Globus pallidus (tissue), 1 donor: ENCODE data around the gene STK17A.
A peak's percentile ranks its signal among the peaks of the same experiment; 100 is the strongest.

Experiments
- DNase-seq: peaks from one replicate; pipeline ENCODE4 v3.0.0-alpha.2; 2015; ENCODE audit warnings: low spot score

Gene STK17A

DNA sequence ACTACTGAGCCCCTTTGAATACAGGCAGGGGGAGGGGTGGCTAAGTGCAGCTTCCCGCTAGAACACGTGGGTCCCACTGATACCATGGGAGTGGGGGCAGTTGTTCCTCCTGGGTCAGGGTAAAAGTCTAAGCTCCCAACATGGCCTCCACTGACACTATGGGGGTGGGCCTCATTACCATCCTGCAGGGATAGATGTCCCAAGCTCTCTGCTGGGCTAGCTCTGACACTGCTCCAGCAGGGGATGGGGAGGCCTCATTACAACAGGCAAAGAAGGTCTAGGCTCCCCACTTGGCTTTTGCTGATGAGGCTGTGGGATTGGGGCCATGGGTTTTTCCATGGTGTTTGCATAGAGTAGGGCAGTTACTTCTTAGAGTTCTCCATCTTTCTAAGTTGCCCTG, 51.5 kb downstream of the STK17A start:
- DNase-seq = no peak

- DNase-seq = no peak
These were observed 53.2 kb downstream of the STK17A start for GRCh38 chr7:43636093-43636492.

- DNase-seq = no peak
These were observed 54.4 kb downstream of the STK17A start for GRCh38 chr7:43637114-43637806.

GRCh38 chr7:43639858-43640491, 57.1 kb downstream of the STK17A start:
- no peak for DNase-seq

GRCh38 chr7:43640679-43641078, 57.8 kb downstream of the STK17A start:
- DNase-seq = no peak

GRCh38 chr7:43642897-43643630, 60.2 kb downstream of the STK17A start:
- no peak for DNase-seq

DNA sequence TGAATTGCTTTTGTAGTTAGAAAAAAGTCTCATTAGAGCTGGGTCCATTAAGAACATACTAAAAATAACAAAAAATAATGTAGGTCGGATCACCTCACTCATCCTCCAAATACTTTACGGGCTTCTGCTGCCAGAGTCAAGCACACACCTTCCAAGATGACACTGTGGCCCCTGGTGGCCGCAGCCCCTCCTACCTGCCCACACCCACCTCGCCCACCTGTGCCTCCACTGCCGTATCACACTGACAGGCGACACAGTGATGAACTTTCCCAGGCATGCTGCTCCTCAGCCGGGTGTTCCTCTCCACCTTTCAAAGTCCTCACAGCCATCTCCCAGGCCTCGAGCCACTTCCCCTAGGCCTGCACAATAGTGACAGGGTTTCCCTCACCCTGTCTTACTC, 60.9 kb downstream of the STK17A start:
- DNase-seq = no peak

GRCh38 chr7:43645699-43646226, 62.9 kb downstream of the STK17A start:
- DNase-seq = no peak

- peak; percentile 57 for DNase-seq
These were observed 63.9 kb downstream of the STK17A start for GRCh38 chr7:43646603-43647338.

DNA sequence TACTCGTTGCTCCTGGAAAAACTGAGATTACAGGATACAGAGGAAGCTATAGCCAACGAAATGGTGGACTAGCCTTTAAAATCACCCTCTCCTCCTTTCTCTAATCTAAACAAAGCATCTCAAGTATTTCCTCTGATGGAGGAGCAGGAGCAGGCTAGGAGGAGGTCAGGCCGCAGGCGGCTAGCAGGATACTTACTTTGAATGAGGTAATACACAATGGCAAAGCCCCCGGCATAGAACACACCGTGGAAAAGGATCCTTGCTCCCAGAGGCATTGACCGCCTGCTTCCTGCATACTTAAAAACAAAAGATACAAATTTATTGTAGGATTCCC, 64.4 kb downstream of the STK17A start:
- DNase-seq = no peak

GRCh38 chr7:43647673-43648472, 65.0 kb downstream of the STK17A start:
- DNase-seq = peak; percentile 80

DNA sequence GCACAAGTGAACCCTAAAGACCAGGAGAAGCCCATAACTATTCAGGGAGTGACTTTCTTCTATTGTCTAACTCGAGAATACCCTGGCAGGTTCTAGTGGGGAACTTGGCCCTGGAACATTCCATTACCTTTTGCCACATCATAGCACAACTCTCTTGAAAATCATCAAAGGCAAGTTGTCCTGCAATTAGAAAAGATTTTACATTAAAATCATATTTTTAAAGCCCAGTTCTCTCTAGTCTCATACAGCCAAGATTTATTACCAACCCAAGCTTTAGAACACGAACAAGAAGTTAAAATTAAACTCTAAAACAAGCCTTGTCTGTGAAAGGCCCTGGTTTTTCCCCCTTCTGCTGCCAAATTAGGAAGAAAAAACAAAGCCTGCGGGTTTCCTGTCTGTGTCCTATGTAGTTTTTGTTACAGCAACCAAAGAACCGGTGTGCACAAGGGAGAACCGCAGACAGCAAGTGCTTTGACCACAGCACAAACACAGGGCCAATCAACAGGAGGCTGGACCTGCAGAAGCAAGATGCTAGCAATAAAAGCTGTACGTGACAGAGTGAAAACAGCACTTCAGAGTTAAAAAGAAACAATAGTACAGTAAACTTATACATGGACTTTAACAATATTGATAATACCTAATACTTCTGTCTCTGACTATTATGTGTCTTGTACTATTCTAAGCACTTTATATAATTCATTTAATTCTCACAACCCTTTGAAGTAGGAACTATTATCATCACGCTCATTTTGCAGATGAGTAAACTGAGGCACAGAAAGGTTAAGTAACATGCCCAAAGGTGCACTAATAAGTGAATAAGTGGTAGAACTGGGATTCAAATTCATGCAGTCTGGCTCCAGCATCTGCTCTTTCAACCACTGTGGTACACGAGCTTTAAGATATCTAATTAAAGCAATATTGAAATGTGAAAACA, 65.8 kb downstream of the STK17A start:
- DNase-seq = peak; percentile 53

- DNase-seq = no peak
These were observed 66.9 kb downstream of the STK17A start for GRCh38 chr7:43649755-43650274.

DNA sequence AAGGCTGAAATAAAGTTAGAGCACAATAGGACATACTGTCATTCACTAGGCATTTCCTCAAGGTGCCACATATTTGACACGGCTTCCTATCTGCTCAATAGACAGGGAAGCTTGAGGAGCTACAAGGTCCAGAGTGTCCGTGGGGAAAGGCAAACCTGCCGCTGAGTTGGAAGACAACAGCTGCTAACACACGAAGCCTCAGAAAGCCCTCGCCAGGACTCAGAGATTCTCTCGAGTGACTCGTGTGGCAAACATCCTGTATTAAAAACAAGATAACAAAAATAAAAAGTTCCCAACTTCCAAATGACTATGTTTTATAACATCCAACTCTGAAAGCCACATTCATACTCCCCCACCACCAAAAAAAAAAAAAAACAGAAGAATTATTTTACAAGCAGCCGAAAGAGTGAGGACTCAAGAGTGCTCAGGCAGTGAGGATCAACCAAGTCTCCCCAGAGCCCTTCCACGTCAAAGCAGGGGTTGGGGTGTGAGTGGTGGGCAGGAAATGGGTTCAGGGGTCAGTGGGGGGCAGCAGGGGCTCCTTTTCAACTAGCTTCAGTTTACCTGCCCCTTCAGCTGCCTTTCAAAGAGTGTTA, 67.6 kb downstream of the STK17A start:
- DNase-seq = no peak

- no peak for DNase-seq
These were observed 69.5 kb downstream of the STK17A start for GRCh38 chr7:43652364-43652763.

DNA sequence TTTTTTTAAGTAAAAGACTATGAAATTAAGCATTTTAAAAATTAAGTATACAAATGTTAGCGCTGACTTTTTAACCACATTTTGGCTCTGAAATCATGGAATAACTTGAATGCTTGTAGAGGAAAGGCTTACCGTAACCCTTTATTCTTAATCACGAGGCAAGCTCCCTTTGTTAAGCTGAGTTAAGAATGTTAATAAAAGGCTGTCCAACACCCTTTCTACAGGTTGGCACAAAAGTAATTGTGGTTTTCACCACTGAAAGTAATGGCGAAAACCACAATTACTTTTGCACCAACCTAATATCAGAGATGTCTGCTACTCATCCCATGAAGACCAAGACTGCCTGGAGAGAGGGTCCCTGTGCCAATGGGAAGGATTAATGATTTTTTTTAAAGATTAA, 70.6 kb downstream of the STK17A start:
- no peak for DNase-seq

GRCh38 chr7:43653891-43654504, 71.1 kb downstream of the STK17A start:
- DNase-seq = no peak

DNA sequence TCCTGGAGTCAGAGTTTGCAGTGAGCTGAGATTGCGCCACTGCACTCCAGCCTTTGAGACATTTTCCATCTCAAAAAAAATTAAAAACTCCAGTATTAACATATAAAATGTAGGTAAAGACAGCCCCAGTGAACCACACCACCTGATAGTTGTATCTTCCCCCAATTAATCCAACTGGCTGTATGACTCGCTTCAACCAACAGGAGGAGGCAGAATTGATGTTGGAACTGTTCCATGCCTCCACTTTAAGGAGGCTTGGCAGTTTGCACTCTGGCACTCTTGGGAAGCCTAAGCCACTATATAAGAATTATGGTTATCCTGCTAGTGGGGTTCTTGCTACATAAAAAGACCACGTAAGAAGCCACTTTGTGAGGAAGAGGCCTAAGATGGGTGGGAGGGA, 72.7 kb downstream of the STK17A start:
- DNase-seq = no peak

- no peak for DNase-seq
These were observed 74.1 kb downstream of the STK17A start for GRCh38 chr7:43656997-43657396.
